WTC11 (cell line): Measurements from ENCODE around the gene DISC1. TPM values are rescaled to one million over a fixed set of nuclear protein-coding genes. Genes with fewer than 3 reads are reported as not detected.

ENCODE experiments used
- ATAC-seq: fragments of 200-7000 bp; cut with Tn5 transposase; 2 replicates; pipeline ENCODE4 v1.10.0; 2021; ENCODE audit warnings: mild to moderate bottlenecking, moderate library complexity
- CTCF ChIA-PET: fragments of 300-600 bp; sonication (Branson Sonifier 250); formaldehyde crosslinking; loops from one replicate; lab custom pipeline; 2021; ENCODE audit warnings: antibody characterized with exemption; lab: Charles Lee
- POLR2A ChIA-PET: fragments of 350-600 bp; sonication (Branson Sonifier 250); formaldehyde crosslinking; loops from one replicate; lab custom pipeline; 2021; ENCODE audit warnings: antibody characterized with exemption; lab: Charles Lee
- DNase-seq: peaks from one replicate; pipeline ENCODE4 v3.0.0; 2021; ENCODE audit warnings: low spot score
- H3K27ac Mint-ChIP-seq: 2 replicates; pipeline ENCODE4 v1.8.0; 2021; ENCODE audit warnings: mixed read lengths
- H3K27me3 Mint-ChIP-seq: 2 replicates; pipeline ENCODE4 v1.8.0; 2021; ENCODE audit warnings: low read depth, mild to moderate bottlenecking, moderate library complexity, mixed read lengths
- H3K36me3 Mint-ChIP-seq: 2 replicates; pipeline ENCODE4 v1.8.0; 2021; ENCODE audit warnings: mixed read lengths
- H3K4me1 Mint-ChIP-seq: 2 replicates; pipeline ENCODE4 v1.8.0; 2022; ENCODE audit warnings: mixed read lengths
- H3K4me3 Mint-ChIP-seq: 2 replicates; pipeline ENCODE4 v1.8.0; 2021; ENCODE audit warnings: mild to moderate bottlenecking, moderate library complexity, mixed read lengths
- H3K9me3 Mint-ChIP-seq: 2 replicates; pipeline ENCODE4 v1.8.0; 2021; ENCODE audit warnings: mixed read lengths
- ATF1 ChIP-seq: sonication (generic); formaldehyde crosslinking; IDR thresholded peaks from 2 replicates; pipeline ENCODE4 v1.8.1; 2023; ENCODE audit warnings: mild to moderate bottlenecking, moderate library complexity, missing genetic modification reagents
- ETV6 ChIP-seq: sonication (generic); formaldehyde crosslinking; IDR thresholded peaks from 2 replicates; pipeline ENCODE4 v1.8.1; 2022; ENCODE audit warnings: mild to moderate bottlenecking, missing genetic modification reagents
- IRF2 ChIP-seq: sonication (generic); formaldehyde crosslinking; IDR thresholded peaks from 2 replicates; pipeline ENCODE4 v1.8.0; 2022; ENCODE audit warnings: low read depth, missing genetic modification reagents, borderline replicate concordance
- JAZF1 ChIP-seq: fragments of 250-450 bp; sonication (Bioruptor Pico); IDR thresholded peaks from 2 replicates; pipeline ENCODE4 v1.9.0; 2021; ENCODE audit warnings: moderate library complexity, mild to moderate bottlenecking, inconsistent platforms
- MXD4 ChIP-seq: fragments of 250-450 bp; sonication (Bioruptor Pico); IDR thresholded peaks from 2 replicates; pipeline ENCODE4 v1.8.0; 2021; ENCODE audit warnings: mild to moderate bottlenecking, moderate library complexity, borderline replicate concordance
- NFE2L1 ChIP-seq: sonication (generic); formaldehyde crosslinking; IDR thresholded peaks from 2 replicates; pipeline ENCODE4 v1.8.1; 2023; ENCODE audit warnings: missing genetic modification reagents
- NFYB ChIP-seq: sonication (generic); formaldehyde crosslinking; conservative IDR thresholded peaks from 2 replicates; pipeline ENCODE4 v1.8.0; 2022; ENCODE audit warnings: low read depth, missing genetic modification reagents
- NR3C1 ChIP-seq: sonication (generic); formaldehyde crosslinking; conservative IDR thresholded peaks from 2 replicates; pipeline ENCODE4 v1.8.1; 2023; ENCODE audit warnings: low read depth, mild to moderate bottlenecking, missing genetic modification reagents
- RELA ChIP-seq: sonication (generic); formaldehyde crosslinking; IDR thresholded peaks from 2 replicates; pipeline ENCODE4 v1.8.1; 2022; ENCODE audit warnings: missing genetic modification reagents, mild to moderate bottlenecking, borderline replicate concordance
- RORB ChIP-seq: fragments of 250-450 bp; sonication (Bioruptor Pico); IDR thresholded peaks from 2 replicates; pipeline ENCODE4 v1.9.0; 2021; ENCODE audit warnings: mild to moderate bottlenecking
- ZBTB21 ChIP-seq: sonication (generic); formaldehyde crosslinking; IDR thresholded peaks from 2 replicates; pipeline ENCODE4 v1.8.1; 2023; ENCODE audit warnings: mild to moderate bottlenecking, missing genetic modification reagents, borderline replicate concordance
- ZNF317 ChIP-seq: sonication (generic); formaldehyde crosslinking; IDR thresholded peaks from 2 replicates; pipeline ENCODE4 v1.8.1; 2023; ENCODE audit warnings: low read depth, mild to moderate bottlenecking, moderate library complexity, missing genetic modification reagents, borderline replicate concordance
- total RNA-seq: library from RNA; stranded (reverse); gene quantifications from 3 replicates; pipeline ENCODE4 v1.2.3, GENCODE V29; 2021
- TF ChIP-seq, protein P1 (sequence below): sonication (generic); formaldehyde crosslinking; IDR thresholded peaks from 2 replicates; pipeline ENCODE4 v1.8.1; 2023; ENCODE audit warnings: mild to moderate bottlenecking, moderate library complexity, missing genetic modification reagents
- TF ChIP-seq, protein P2 (sequence below): sonication (generic); formaldehyde crosslinking; IDR thresholded peaks from 2 replicates; pipeline ENCODE4 v1.8.0; 2023; ENCODE audit warnings: mild to moderate bottlenecking, missing genetic modification reagents
- TF ChIP-seq, protein P3 (sequence below): sonication (generic); formaldehyde crosslinking; IDR thresholded peaks from 2 replicates; pipeline ENCODE4 v1.8.1; 2023; ENCODE audit warnings: mild to moderate bottlenecking, missing genetic modification reagents, borderline replicate concordance
- TF ChIP-seq, protein P4 (sequence below): fragments of 250-450 bp; sonication (Bioruptor Pico); IDR thresholded peaks from 2 replicates; pipeline ENCODE4 v1.8.0; 2021; ENCODE audit warnings: mild to moderate bottlenecking

DISC1 gene
- total RNA-seq, 1 experiment from 2014 or later, result 5.5 TPM

DNA sequence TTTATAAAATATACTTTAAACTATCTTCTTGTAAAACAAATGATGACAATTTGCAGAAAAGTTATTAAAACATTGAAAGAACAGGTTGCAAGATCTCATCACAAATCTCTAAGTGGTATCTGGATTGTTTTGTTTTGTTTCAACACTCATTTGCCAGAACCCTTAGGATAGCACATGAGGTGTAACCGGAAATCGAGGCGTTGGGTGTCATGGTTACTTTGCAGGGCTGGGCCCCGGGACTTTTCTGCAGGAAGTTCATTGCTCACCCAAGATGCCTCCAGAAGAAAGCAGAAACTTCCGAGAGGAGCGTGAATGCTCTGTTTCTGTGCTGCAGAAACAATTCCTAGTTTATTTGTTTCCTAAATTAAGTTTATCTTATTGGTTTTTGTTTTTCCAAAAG, 2.5 kb downstream of the DISC1 start:
- Mint-ChIP-seq H3K9me3 (no peaks in the 10 kb centered on the region), H3K27me3 (peaks cover 22% of the 10 kb centered on the region), H3K36me3 (no peaks in the 10 kb centered on the region), H3K4me3 (no peak overlapping the region), H3K27ac (no peak overlapping the region), H3K4me1 (peaks cover 12% of the 10 kb centered on the region)
- DNase-seq, result no peak
- ChIA-PET CTCF (no interaction called here), POLR2A (no interaction called here)
- no peak for ATAC-seq
- TF ChIP-seq, protein P1, sequence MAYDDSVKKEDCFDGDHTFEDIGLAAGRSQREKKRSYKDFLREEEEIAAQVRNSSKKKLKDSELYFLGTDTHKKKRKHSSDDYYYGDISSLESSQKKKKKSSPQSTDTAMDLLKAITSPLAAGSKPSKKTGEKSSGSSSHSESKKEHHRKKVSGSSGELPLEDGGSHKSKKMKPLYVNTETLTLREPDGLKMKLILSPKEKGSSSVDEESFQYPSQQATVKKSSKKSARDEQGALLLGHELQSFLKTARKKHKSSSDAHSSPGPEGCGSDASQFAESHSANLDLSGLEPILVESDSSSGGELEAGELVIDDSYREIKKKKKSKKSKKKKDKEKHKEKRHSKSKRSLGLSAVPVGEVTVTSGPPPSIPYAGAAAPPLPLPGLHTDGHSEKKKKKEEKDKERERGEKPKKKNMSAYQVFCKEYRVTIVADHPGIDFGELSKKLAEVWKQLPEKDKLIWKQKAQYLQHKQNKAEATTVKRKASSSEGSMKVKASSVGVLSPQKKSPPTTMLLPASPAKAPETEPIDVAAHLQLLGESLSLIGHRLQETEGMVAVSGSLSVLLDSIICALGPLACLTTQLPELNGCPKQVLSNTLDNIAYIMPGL (CRISPR knock-in tag), result no peak
- TF ChIP-seq ZBTB21 (CRISPR knock-in tag) (no peak), NFE2L1 (no peak), ZNF317 (no peak), IRF2 (CRISPR knock-in tag) (no peak), NFYB (CRISPR knock-in tag) (no peak), NR3C1 (CRISPR knock-in tag) (no peak), JAZF1 (CRISPR knock-in tag) (no peak)
- TF ChIP-seq, protein P2, sequence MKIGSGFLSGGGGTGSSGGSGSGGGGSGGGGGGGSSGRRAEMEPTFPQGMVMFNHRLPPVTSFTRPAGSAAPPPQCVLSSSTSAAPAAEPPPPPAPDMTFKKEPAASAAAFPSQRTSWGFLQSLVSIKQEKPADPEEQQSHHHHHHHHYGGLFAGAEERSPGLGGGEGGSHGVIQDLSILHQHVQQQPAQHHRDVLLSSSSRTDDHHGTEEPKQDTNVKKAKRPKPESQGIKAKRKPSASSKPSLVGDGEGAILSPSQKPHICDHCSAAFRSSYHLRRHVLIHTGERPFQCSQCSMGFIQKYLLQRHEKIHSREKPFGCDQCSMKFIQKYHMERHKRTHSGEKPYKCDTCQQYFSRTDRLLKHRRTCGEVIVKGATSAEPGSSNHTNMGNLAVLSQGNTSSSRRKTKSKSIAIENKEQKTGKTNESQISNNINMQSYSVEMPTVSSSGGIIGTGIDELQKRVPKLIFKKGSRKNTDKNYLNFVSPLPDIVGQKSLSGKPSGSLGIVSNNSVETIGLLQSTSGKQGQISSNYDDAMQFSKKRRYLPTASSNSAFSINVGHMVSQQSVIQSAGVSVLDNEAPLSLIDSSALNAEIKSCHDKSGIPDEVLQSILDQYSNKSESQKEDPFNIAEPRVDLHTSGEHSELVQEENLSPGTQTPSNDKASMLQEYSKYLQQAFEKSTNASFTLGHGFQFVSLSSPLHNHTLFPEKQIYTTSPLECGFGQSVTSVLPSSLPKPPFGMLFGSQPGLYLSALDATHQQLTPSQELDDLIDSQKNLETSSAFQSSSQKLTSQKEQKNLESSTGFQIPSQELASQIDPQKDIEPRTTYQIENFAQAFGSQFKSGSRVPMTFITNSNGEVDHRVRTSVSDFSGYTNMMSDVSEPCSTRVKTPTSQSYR (CRISPR knock-in tag), result no peak
- TF ChIP-seq, protein P3, sequence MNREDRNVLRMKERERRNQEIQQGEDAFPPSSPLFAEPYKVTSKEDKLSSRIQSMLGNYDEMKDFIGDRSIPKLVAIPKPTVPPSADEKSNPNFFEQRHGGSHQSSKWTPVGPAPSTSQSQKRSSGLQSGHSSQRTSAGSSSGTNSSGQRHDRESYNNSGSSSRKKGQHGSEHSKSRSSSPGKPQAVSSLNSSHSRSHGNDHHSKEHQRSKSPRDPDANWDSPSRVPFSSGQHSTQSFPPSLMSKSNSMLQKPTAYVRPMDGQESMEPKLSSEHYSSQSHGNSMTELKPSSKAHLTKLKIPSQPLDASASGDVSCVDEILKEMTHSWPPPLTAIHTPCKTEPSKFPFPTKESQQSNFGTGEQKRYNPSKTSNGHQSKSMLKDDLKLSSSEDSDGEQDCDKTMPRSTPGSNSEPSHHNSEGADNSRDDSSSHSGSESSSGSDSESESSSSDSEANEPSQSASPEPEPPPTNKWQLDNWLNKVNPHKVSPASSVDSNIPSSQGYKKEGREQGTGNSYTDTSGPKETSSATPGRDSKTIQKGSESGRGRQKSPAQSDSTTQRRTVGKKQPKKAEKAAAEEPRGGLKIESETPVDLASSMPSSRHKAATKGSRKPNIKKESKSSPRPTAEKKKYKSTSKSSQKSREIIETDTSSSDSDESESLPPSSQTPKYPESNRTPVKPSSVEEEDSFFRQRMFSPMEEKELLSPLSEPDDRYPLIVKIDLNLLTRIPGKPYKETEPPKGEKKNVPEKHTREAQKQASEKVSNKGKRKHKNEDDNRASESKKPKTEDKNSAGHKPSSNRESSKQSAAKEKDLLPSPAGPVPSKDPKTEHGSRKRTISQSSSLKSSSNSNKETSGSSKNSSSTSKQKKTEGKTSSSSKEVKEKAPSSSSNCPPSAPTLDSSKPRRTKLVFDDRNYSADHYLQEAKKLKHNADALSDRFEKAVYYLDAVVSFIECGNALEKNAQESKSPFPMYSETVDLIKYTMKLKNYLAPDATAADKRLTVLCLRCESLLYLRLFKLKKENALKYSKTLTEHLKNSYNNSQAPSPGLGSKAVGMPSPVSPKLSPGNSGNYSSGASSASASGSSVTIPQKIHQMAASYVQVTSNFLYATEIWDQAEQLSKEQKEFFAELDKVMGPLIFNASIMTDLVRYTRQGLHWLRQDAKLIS (CRISPR knock-in tag), result no peak

DNA sequence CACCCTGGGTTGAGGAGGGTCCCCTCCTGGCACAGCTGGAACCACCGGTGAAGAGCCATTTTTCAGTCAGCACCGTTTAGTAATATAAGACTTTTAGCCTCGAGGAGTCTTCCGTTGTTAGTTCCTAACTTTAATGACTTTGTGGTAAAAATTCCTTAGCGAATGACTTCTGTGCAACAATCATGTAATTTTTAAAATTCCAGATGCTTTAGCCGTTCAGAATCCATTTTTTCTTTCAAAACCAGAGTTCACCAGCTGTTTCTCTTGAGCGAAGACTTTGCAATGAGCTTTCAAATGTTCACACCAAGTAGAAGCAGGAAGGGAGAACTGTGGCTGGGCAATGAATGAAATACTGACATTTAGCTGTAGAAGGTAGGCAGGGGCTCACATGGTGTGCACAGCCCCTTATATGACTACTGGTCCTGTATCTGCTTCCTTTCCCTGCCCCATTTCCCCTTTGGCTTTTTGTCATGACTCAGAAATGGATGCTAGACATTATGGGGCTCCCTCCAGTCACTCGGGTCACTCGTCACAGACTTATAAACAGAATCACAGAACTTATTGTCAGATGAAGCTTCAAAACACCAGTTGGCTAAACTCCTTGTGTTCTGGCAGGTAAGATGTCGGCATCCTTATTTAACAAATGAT, 4.1 kb downstream of the DISC1 start:
- ATAC-seq, result no peak
- Mint-ChIP-seq H3K4me3 (no peak overlapping the region), H3K4me1 (peaks cover 12% of the 10 kb centered on the region), H3K27ac (no peak overlapping the region), H3K27me3 (peaks cover 11% of the 10 kb centered on the region), H3K36me3 (no peaks in the 10 kb centered on the region), H3K9me3 (no peaks in the 10 kb centered on the region)
- DNase-seq, result no peak
- POLR2A ChIA-PET, result no interaction called here
- CTCF ChIA-PET, result no interaction called here
- TF ChIP-seq MXD4 (CRISPR knock-in tag) (no peak), RORB (no peak), ATF1 (CRISPR knock-in tag) (no peak), ETV6 (CRISPR knock-in tag) (no peak), RELA (CRISPR knock-in tag) (no peak)
- TF ChIP-seq, protein P4, sequence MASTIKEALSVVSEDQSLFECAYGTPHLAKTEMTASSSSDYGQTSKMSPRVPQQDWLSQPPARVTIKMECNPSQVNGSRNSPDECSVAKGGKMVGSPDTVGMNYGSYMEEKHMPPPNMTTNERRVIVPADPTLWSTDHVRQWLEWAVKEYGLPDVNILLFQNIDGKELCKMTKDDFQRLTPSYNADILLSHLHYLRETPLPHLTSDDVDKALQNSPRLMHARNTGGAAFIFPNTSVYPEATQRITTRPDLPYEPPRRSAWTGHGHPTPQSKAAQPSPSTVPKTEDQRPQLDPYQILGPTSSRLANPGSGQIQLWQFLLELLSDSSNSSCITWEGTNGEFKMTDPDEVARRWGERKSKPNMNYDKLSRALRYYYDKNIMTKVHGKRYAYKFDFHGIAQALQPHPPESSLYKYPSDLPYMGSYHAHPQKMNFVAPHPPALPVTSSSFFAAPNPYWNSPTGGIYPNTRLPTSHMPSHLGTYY (CRISPR knock-in tag), result no peak
